H1 (cell line): Measurements from ENCODE around the gene MAGI3. TPM values are rescaled to one million over a fixed set of nuclear protein-coding genes. Genes with fewer than 3 reads are reported as not detected.

Source experiments
- CTCF ChIA-PET: fragments of 300-600 bp; sonication (Branson Sonifier 250); formaldehyde crosslinking; loops from one replicate; lab custom pipeline; 2021; ENCODE audit not compliant: partially characterized antibody; lab: Charles Lee
- POLR2A ChIA-PET: fragments of 300-600 bp; sonication (Branson Sonifier 250); formaldehyde crosslinking; loops from one replicate; lab custom pipeline; 2021; ENCODE audit warnings: inconsistent platforms; ENCODE audit not compliant: partially characterized antibody; lab: Charles Lee
- DNase-seq, 2 experiments: peaks; one replicate each; pipeline versions ENCODE4 v3.0.0 to v3.0.0-alpha.2; 2010 to 2022; ENCODE audit warnings: low spot score in 2 of 2, low read depth in 1 of 2, mixed read lengths in 1 of 2
- FAIRE-seq: peaks from 2 replicates; lab custom pipeline; 2011; peaks lifted over from hg19 to GRCh38; lab: Jason Lieb, UNC
- H2AFZ ChIP-seq: 2 replicates; pipeline ENCODE4 v1.8.1; 2012; ENCODE audit warnings: low read length, inconsistent platforms
- H2AK5ac ChIP-seq: 2 replicates; pipeline ENCODE4 v1.6.1; 2013; ENCODE audit warnings: low read depth, low read length
- H2BK120ac ChIP-seq: replicated peaks from 2 replicates; pipeline ENCODE3; 2013; ENCODE audit warnings: low read depth, low read length, inconsistent platforms
- H2BK12ac ChIP-seq: 2 replicates; pipeline ENCODE4 v1.6.1; 2013; ENCODE audit warnings: low read depth, low read length
- H2BK15ac ChIP-seq: 2 replicates; pipeline ENCODE4 v1.6.1; 2013; ENCODE audit warnings: low read length
- H2BK20ac ChIP-seq: 2 replicates; pipeline ENCODE4 v1.6.1; 2013; ENCODE audit warnings: low read length
- H2BK5ac ChIP-seq: 2 replicates; pipeline ENCODE4 v1.6.1; 2013; ENCODE audit warnings: low read depth, low read length
- H3K14ac ChIP-seq: 2 replicates; pipeline ENCODE4 v1.6.1; 2013; ENCODE audit warnings: inconsistent platforms; ENCODE audit not compliant: insufficient read length
- H3K18ac ChIP-seq: 2 replicates; pipeline ENCODE4 v1.6.1; 2013; ENCODE audit warnings: low read length; ENCODE audit errors: extremely low read depth
- H3K23ac ChIP-seq: 2 replicates; pipeline ENCODE4 v1.6.1; 2013; ENCODE audit warnings: inconsistent platforms; ENCODE audit not compliant: insufficient read length
- H3K23me2 ChIP-seq: 2 replicates; pipeline ENCODE4 v1.6.1; 2013; ENCODE audit warnings: low read depth, low read length
- H3K27ac ChIP-seq: 2 replicates; pipeline ENCODE4 v1.6.1; 2011; ENCODE audit warnings: low read depth, low read length, inconsistent platforms
- H3K27me3 ChIP-seq, 4 experiments: replicated peaks in 1 of 4; 1 replicate in 1 of 4; 2 replicates in 3 of 4; pipeline versions ENCODE4 v1.6.1 to v1.8.1; 2011 to 2013; ENCODE audit warnings: low read length in 3 of 4, mild to moderate bottlenecking in 3 of 4, inconsistent platforms in 2 of 4, mixed read lengths in 2 of 4, moderate library complexity in 1 of 4; ENCODE audit not compliant: control insufficient read depth in 3 of 4, insufficient read depth in 3 of 4; ENCODE audit errors: extremely low read depth in 1 of 4
- H3K36me3 ChIP-seq, 4 experiments: 2 replicates each; pipeline versions ENCODE4 v1.6.1 to v1.8.1; 2011 to 2013; ENCODE audit warnings: mild to moderate bottlenecking in 4 of 4, low read length in 3 of 4, moderate library complexity in 2 of 4, control low read depth in 1 of 4, inconsistent platforms in 1 of 4; ENCODE audit not compliant: insufficient read depth in 4 of 4, control insufficient read depth in 2 of 4
- H3K4ac ChIP-seq: replicated peaks from 2 replicates; pipeline ENCODE3; 2013; ENCODE audit warnings: low read length, low read depth, mixed read lengths, inconsistent platforms; ENCODE audit not compliant: insufficient read length
- H3K4me1 ChIP-seq, 4 experiments: replicated peaks in 1 of 4; 1 replicate in 1 of 4; 2 replicates in 3 of 4; pipeline versions ENCODE4 v1.6.1 to v1.8.1; 2011 to 2013; ENCODE audit warnings: low read length in 3 of 4, inconsistent platforms in 2 of 4, mixed read lengths in 1 of 4; ENCODE audit not compliant: insufficient read depth in 4 of 4, control insufficient read depth in 3 of 4
- H3K4me2 ChIP-seq, 2 experiments: 2 replicates each; pipeline versions ENCODE4 v1.6.1 to v1.8.1; 2011 to 2013; ENCODE audit warnings: low read depth in 2 of 2, low read length in 2 of 2, control low read depth in 1 of 2, inconsistent platforms in 1 of 2, mild to moderate bottlenecking in 1 of 2; ENCODE audit not compliant: insufficient read depth in 1 of 2
- H3K4me3 ChIP-seq, 4 experiments: fragments of 200-600, 300-600 bp in 1 of 4; sonication (generic), shearing (Covaris generic), sonication (Bioruptor Twin) in 1 of 4; 2 replicates each; pipeline versions ENCODE4 v1.5.1 to v1.8.1; 2011 to 2016; ENCODE audit warnings: low read length in 4 of 4, low read depth in 3 of 4, control low read depth in 2 of 4, inconsistent platforms in 2 of 4, mild to moderate bottlenecking in 2 of 4, mixed read lengths in 1 of 4, moderate library complexity in 1 of 4; ENCODE audit not compliant: insufficient read depth in 2 of 4; ENCODE audit errors: extremely low read depth in 1 of 4
- H3K56ac ChIP-seq: replicated peaks from 2 replicates; pipeline ENCODE3; 2013; ENCODE audit warnings: low read depth, mild to moderate bottlenecking, mixed read lengths, low read length, inconsistent platforms; ENCODE audit not compliant: insufficient read length
- H3K79me1 ChIP-seq: 2 replicates; pipeline ENCODE4 v1.6.1; 2013; ENCODE audit warnings: low read depth, low read length, control low read depth
- H3K79me2 ChIP-seq, 2 experiments: 2 replicates each; pipeline versions ENCODE4 v1.6.1 to v1.8.1; 2012 to 2013; ENCODE audit warnings: low read length in 2 of 2, mild to moderate bottlenecking in 2 of 2, inconsistent platforms in 1 of 2; ENCODE audit not compliant: insufficient read depth in 2 of 2, control insufficient read depth in 1 of 2
- H3K9ac ChIP-seq, 4 experiments: replicated peaks in 1 of 4; 1 replicate in 1 of 4; 2 replicates in 3 of 4; pipeline versions ENCODE4 v1.6.1 to v1.8.1; 2011 to 2013; ENCODE audit warnings: low read depth in 3 of 4, low read length in 3 of 4, control low read depth in 2 of 4, mild to moderate bottlenecking in 2 of 4, moderate library complexity in 2 of 4, inconsistent platforms in 1 of 4; ENCODE audit errors: extremely low read depth in 1 of 4
- H3K9me3 ChIP-seq, 2 experiments: 2 replicates each; pipeline versions ENCODE4 v1.6.1 to v1.8.1; 2012 to 2013; ENCODE audit warnings: mild to moderate bottlenecking in 2 of 2, moderate library complexity in 2 of 2, control low read depth in 1 of 2, inconsistent platforms in 1 of 2, low read depth in 1 of 2, low read length in 1 of 2, mixed read lengths in 1 of 2; ENCODE audit not compliant: insufficient read depth in 2 of 2
- H4K20me1 ChIP-seq, 2 experiments: replicated peaks in 1 of 2; 2 replicates each; pipeline versions ENCODE3 to v1.8.1; 2011 to 2013; ENCODE audit warnings: inconsistent platforms in 2 of 2, low read length in 2 of 2, mild to moderate bottlenecking in 1 of 2; ENCODE audit not compliant: insufficient read depth in 2 of 2, control insufficient read depth in 1 of 2
- H4K5ac ChIP-seq: 2 replicates; pipeline ENCODE4 v1.6.1; 2013; ENCODE audit warnings: low read length, low read depth, mixed read lengths, inconsistent platforms; ENCODE audit not compliant: insufficient read length
- H4K8ac ChIP-seq: 2 replicates; pipeline ENCODE4 v1.8.0; 2013; ENCODE audit warnings: mild to moderate bottlenecking, moderate library complexity, low read length, inconsistent platforms; ENCODE audit not compliant: insufficient read depth; ENCODE audit errors: extremely low read depth
- H4K91ac ChIP-seq: replicated peaks from 2 replicates; pipeline ENCODE3; 2013; ENCODE audit warnings: low read length, mixed read lengths, inconsistent platforms; ENCODE audit not compliant: insufficient read length
- ASH2L ChIP-seq: fragments of 200-600, 300-600 bp; sonication (generic); IDR thresholded peaks from one replicate; pipeline ENCODE4 v1.7.1; 2017; ENCODE audit warnings: low read length
- JUND ChIP-seq: IDR thresholded peaks from 2 replicates; pipeline ENCODE4 v1.6.1; 2011; ENCODE audit warnings: mild to moderate bottlenecking, improper control_type of control experiment, low read length
- RFX5 ChIP-seq: IDR thresholded peaks from 2 replicates; pipeline ENCODE4 v1.6.1; 2011; ENCODE audit warnings: low read depth, low read length, improper control_type of control experiment, borderline replicate concordance
- RNF2 ChIP-seq: fragments of 200-900, 300-1000 bp; sonication (generic); IDR thresholded peaks from 2 replicates; pipeline ENCODE4 v1.7.1; 2016; ENCODE audit warnings: borderline replicate concordance, low read depth, mild to moderate bottlenecking, antibody characterized with exemption, low read length; ENCODE audit not compliant: poor library complexity, severe bottlenecking; ENCODE audit errors: missing control alignments
- SAP30 ChIP-seq: fragments of 300-600 bp; sonication (generic); IDR thresholded peaks from 2 replicates; pipeline ENCODE4 v1.7.1; 2012; ENCODE audit warnings: low read length, moderate library complexity, mild to moderate bottlenecking, inconsistent platforms; ENCODE audit not compliant: insufficient read depth, insufficient replicate concordance
- SIN3A ChIP-seq, 2 experiments: IDR thresholded peaks in 1 of 2; conservative IDR thresholded peaks in 1 of 2; 2 replicates each; pipeline ENCODE4 v1.6.1; 2011 to 2012; ENCODE audit warnings: low read length in 2 of 2, improper control_type of control experiment in 1 of 2, low read depth in 1 of 2, mild to moderate bottlenecking in 1 of 2
- USF2 ChIP-seq: IDR thresholded peaks from 2 replicates; pipeline ENCODE4 v1.6.1; 2011; ENCODE audit warnings: low read length, improper control_type of control experiment
- YY1 ChIP-seq: IDR thresholded peaks from 2 replicates; pipeline ENCODE4 v1.6.1; 2011; ENCODE audit warnings: low read depth, mild to moderate bottlenecking, low read length
- ZNF274 ChIP-seq: IDR thresholded peaks from 2 replicates; pipeline ENCODE4 v1.7.0; 2012; ENCODE audit warnings: low read length, borderline replicate concordance; ENCODE audit errors: extremely low read depth
- WGBS, 2 experiments: shearing (Covaris generic) in 1 of 2; methylation state at CpG; one replicate each; pipeline versions ENCODE4 v1.1.6 to v1.1.7; 2013 to 2015; ENCODE audit warnings: low lambda C conversion rate in 2 of 2, mixed read lengths in 2 of 2, inconsistent platforms in 1 of 2, low coverage in 1 of 2, missing lambda C conversion rate in 1 of 2; ENCODE audit not compliant: insufficient replicate concordance in 2 of 2, insufficient coverage in 1 of 2, insufficient read length in 1 of 2; ENCODE audit errors: extremely low coverage in 1 of 2, missing lambda C conversion rate in 1 of 2; 5-methylcytosine and 5-hydroxymethylcytosine counted together
- polyA plus RNA-seq, 7 experiments: library from polyadenylated mRNA; depleted of rRNA in 3 of 7; stranded (reverse) in 5 of 7; unstranded in 2 of 7; fragments of >200 nt in 5 of 7; fragments of 200-250 nt in 2 of 7; gene quantifications; 1 replicate in 5 of 7; 2 replicates in 1 of 7; 4 replicates in 1 of 7; pipeline versions ENCODE4 v1.2.1 to v1.2.3, GENCODE V29; 2011 to 2013; ENCODE audit warnings: missing spikeins in 2 of 7, mixed read lengths in 2 of 7
- total RNA-seq: library from RNA; stranded (reverse); fragmentation: NEBNext Ultra II Directional; extraction: Animal tissue kit (Norgen Biotek cat#: 25700); gene quantifications from 2 replicates; pipeline ENCODE4 v1.2.1, GENCODE V29; 2021

Gene MAGI3
- total and polyA plus RNA-seq, 2 of the 8 experiments (the other 6 are each of a cell fraction or from before 2014, with no cell fraction given), result 2.3 to 7.8 TPM

- Histone ChIP-seq H3K23me2 (no peaks in the 10 kb centered on the region), H3K27me3 (no peaks in the 10 kb centered on the region), H4K20me1 (no peaks in the 10 kb centered on the region), H3K56ac (no peak overlapping the region), H3K9ac (no peak overlapping the region), H2AK5ac (no peak overlapping the region), H2BK15ac (no peak overlapping the region), H3K27ac (no peak overlapping the region), H4K5ac (no peak overlapping the region), H3K4ac (no peak overlapping the region), H4K8ac (no peak overlapping the region), H3K36me3 (peaks cover 0 to 5% (median 3%) of the 10 kb centered on the region in 4 experiments; a peak in 3 of 8 replicates), H3K4me3 (no peak overlapping the region), H2AFZ (no peak overlapping the region), H3K4me1 (no peaks in the 10 kb centered on the region), H2BK5ac (no peak overlapping the region), H2BK20ac (no peak overlapping the region), H3K18ac (no peak overlapping the region), H4K91ac (no peak overlapping the region), H2BK12ac (no peak overlapping the region), H3K79me1 (no peaks in the 10 kb centered on the region), H3K23ac (no peak overlapping the region), H3K4me2 (no peak overlapping the region), H3K79me2 (no peaks in the 10 kb centered on the region), H2BK120ac (no peak overlapping the region), H3K9me3 (0 out of 4 replicates have a peak, but pooled peaks cover 0 to 2% of the 10 kb centered on the region in 2 experiments), H3K14ac (no peak overlapping the region)
- FAIRE-seq (no peak), DNase-seq (peak in 1 of 2 experiments; percentile 21)
- TF ChIP-seq USF2, result no peak
- TF ChIP-seq ZNF274, result no peak
- no peak for TF ChIP-seq SIN3A (conservative IDR thresholded peaks at IDR 0.05 in 1 of 2, IDR thresholded peaks at IDR 0.05 in 1 of 2; ENCODE audit: low read depth in 1 of 2, low read length in 2 of 2)
- TF ChIP-seq RNF2, result no peak
- TF ChIP-seq YY1, result 0 out of 2 replicates have a peak, but pooled peaks have one; percentile 54
- no peak for TF ChIP-seq RFX5
- no peak for TF ChIP-seq SAP30
- no peak for TF ChIP-seq ASH2L
- TF ChIP-seq JUND, result 0 out of 2 replicates have a peak, but pooled peaks have one; percentile 26
- WGBS, 2 experiments, result 60% methylated on average over 3 of the region's 3 CpGs; no CpG with 5 or more reads in 1 of the 2 experiments
- CTCF ChIA-PET, result interaction anchor here (1.0 to 1.2 kb wide), 3 partner anchors 10 to 561 kb away, joined by 3 read pairs; no protein-coding TSS in a partner anchor
- POLR2A ChIA-PET, result no interaction called here
These were observed 311.1 kb downstream of the MAGI3 start for GRCh38 chr1:113701429-113701828.
